NCI-H2107 (cell line): Measurements from ENCODE around the gene SLC25A46.
"Not testable (repeated sequence)": the region's sequence is repeated elsewhere in the genome, so short reads cannot be mapped to it uniquely, and the experiment has no call there.

Experiments used
- DNase-seq: peaks from one replicate; lab custom pipeline; 2025; lab: John Stamatoyannopoulos, UW

The SLC25A46 gene

GRCh38 chr5:110757118-110757729, 18.4 kb downstream of the SLC25A46 start:
- no peak for DNase-seq

GRCh38 chr5:110760158-110760557, 21.4 kb downstream of the SLC25A46 start:
- no peak for DNase-seq

GRCh38 chr5:110768138-110768860, 29.5 kb downstream of the SLC25A46 start:
- DNase-seq, result no peak

DNA sequence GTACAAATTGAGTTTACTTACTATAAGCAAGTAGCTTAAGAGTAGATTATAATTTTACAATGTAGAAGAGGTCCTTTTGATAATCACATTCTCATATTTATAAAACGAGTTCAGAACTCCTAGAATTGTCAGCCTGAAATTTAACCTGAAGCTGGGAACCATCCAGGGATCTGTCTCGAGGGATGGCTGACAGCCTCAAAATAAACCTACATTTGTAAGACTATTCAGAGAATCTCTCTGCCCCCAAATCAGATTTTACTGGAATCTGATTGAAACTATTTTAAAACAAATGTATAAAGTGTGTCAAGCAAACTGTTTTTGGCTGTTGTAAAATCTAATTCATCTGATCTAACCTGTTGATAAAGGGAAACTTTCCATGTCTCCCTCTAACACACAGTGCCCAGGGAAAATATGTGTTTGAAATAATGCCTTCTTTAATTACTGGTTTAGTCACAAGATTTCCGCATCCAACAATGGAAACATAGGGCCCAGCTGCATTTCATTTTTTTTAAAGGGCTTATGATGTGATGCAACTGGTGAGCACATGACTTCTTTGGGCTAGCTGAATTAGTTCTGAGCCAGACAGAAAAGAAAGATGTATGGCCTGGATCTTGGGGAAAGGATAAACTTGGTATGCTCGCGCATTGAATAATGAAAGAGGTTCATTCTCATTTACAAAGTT, 30.3 kb downstream of the SLC25A46 start:
- DNase-seq, result no peak

- DNase-seq, result no peak
Observed at GRCh38 chr5:110770286-110770685, 31.5 kb downstream of the SLC25A46 start.

- DNase-seq, result no peak
Observed at GRCh38 chr5:110784901-110785300, 46.1 kb downstream of the SLC25A46 start.

DNA sequence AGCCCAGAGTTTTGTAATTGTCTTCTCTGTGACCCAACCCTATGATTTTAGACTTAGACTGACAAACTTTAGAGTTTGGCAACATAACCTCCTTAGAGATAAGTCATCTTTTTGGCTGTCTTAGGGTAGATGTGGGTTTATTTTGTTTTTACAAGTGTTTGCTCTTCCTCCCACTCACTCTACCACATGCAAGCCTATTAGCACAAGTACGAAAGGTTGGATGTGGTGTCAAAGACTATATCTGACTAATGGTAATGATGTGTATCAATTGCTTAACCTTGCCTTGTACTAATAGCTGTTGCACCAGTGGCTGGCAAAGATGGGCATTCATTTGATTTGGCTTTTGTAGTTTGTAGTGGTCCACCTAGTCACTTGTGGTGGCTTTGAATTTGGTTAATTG, 46.5 kb downstream of the SLC25A46 start:
- DNase-seq, result no peak

GRCh38 chr5:110788006-110788405, 49.2 kb downstream of the SLC25A46 start:
- DNase-seq, result not testable (repeated sequence)

DNA sequence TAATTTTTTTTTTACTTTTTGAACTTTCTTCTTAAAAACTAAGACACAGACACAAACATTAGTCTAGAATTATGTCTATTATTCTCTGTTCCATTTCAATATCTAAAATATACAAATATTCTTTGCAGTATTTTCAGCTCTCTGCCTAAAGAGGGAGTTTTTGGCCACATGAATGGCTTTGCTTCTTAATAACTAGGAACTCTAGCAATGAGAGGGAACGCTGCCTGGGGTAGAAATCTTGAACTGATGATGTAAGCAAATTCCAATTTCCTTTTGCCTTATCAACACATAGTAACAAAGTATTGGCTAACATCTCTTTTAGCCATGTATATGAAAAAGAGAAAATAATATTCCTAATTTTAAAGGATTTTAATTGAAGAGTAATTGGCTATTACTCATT, 51.9 kb downstream of the SLC25A46 start:
- DNase-seq, result no peak

DNA sequence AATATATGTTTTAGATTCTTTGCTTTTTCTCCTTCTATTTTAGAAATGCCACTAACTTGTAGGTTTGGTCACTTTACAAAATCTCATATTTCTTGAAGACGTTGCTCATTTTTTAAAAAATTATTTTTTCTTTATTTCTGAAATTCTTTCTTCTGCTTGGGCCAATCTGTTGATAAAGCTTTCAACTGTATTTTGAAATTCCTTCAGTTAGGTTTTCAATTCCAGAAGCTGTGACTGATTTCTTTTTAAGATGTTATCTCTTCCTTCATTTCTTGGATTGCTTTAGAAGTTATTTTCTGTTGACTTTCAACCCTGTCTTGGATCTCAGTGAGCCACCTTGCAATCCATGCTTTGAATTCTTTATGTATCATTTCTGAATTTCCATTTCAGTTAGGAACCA, 64.2 kb downstream of the SLC25A46 start:
- no peak for DNase-seq

DNA sequence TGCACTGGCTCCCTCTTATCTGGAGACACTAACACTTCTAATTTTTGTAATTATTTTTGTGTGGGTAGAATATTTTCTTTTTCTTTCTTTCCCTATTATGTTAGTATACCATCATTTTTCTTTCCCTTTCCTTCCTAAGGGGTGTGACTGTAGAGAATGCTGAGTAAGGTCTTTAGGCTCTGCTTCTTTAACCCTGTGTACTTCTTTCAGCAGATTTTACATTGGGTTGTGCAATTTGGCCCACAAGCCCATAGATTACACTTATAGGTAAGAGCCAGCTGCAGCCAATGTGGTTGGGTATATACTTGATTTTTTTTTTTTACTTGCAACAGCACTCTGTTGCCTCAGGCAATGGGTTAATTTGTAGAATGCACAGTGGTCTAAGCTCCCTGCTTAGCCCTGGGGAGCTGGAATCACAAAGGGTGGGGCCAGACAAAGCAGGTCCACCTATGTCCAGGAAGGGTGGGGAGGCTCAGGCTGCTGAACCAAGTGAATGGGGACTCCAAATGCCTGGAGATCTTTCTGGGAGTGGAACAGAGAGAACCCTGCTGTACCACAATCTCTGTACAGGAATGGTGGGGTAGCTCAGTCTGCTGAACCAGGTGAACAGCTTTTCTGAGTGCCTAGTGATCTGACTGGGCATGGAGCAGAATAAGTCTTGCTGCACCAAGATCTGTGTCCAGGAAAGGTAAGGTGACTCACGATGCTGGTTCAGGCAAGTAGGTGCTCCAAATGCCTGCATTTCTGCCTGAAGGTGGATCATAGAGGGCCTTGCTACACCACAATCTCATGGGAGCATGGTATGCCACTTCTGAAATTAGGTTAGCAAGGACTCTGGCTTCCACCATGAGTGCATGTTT, 64.9 kb downstream of the SLC25A46 start:
- no peak for DNase-seq

- no peak for DNase-seq
Observed at GRCh38 chr5:110807169-110807568, 68.4 kb downstream of the SLC25A46 start.

DNA sequence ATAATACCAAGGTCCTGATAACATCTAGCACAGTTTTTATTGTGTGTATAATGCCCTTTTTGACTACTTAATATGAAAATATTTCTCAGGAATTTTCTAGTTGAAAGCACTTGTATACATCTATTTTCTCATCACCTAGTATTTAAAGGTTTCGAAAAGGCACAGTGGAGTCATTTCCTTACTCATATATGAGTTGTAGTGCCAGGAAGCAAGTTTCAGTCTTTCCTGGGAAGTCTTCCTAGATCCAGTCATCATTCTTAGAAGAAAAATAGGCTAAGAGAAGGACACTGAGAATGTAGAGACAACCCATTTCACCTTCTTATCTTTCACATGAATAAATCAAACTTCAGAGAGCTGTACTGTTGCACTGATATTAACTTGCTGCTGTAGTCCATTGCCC, 70.2 kb downstream of the SLC25A46 start:
- no peak for DNase-seq
